NCI-H128 (cell line): ENCODE data around the gene CRAT.

Experiments used
- DNase-seq: peaks from one replicate; lab custom pipeline; 2025; ENCODE audit not compliant: unreplicated experiment; lab: John Stamatoyannopoulos, UW

Gene CRAT

DNA sequence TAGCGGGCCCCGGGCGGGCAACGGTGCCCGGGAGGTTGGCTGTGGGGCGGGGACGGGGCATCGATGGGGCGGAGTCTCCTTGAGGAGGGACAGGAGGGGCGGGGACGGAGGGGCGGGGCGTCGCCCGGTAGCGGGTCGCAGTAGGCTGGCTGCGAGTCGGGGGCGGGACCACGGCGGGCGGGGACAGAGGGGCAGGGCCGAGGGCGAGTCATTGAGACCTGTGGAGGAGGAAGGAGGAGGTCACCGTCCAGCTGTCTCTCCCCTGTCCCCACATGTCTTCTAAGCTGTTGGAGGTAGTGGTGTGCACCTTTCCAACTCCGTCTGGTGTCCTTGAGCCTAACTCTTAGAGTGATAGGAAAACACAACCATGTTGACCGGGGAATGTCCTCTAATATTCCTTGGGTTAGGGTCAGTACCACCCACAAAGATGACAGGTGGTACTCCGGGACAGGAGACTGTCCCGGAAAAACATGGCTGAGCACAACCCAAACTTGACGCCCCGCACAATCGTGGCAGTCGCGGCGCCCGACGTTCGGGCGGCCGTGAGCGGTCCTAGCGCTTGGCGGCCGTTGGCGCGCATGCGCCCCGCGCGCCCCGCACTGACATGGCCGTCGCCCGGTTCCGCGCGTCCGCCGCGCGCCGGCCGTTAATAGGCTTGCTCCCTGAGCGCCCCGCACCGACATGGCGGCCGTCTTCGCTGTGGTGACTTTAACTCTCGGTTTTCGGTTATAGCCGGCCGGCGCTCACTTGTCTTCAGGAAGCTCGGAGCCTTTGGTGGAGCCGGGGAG is at the start of gene CRAT, which contains the start of gene PTPA:
CRAT (minus strand) TSS at position 54 of the 788 bp plus-strand sequence. CDS start 284 bp downstream, outside the sequence.
PTPA (plus strand) TSS at position 676 of the 788 bp plus-strand sequence. CDS start 186 bp downstream, outside the sequence.
- peak; percentile 66 for DNase-seq

DNA sequence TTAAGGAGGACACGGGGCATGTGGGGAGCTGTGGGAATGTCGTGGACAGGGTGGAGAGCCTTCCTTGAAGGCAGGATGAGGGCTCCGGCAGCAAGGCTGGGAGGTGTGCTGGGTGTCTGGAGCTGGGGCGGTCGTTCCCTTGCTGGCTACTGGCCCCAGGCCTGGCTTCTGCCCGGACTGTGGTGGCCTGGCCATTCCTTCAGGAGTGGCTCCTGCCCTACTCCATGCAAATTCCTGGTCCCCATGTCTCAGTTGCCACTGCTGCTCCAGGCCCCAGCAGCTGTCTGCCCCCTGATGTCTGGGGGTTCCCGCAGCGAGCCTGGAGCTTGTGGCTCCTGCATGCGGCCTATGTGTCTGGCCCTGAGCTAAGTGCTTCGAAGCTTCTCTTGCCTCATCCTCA is 45.6 kb upstream of the CRAT start:
- DNase-seq, result no peak

DNA sequence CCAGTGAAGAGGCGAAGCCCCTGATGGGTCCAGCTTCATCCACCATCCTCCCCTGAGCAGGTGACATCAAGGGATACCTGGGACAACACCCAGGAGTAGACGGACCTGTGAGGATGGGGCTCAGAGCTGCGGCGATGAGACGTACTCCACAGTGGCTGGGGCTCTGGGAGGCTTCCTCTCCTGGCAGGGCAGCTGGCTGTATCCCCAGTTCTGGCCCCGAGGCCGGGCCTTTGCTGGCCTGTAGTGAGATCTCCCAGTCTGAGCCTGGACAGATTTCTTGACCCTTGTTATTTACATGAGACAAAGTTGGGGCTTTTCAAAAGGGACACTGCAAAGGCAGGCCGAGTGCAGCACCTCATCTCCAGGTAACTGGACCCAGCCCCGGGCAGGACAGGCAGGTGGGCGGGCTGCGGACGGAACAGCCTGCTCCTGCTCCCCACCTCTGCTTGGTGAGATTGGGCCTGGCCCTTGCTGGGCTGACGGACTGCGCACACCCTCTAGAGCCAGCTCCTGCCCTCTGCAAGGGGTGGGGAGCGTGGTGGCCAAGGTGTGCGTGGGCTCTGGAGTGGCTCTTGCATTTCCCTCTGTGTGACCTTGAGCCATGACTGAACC is 44.4 kb upstream of the CRAT start:
- no peak for DNase-seq

DNA sequence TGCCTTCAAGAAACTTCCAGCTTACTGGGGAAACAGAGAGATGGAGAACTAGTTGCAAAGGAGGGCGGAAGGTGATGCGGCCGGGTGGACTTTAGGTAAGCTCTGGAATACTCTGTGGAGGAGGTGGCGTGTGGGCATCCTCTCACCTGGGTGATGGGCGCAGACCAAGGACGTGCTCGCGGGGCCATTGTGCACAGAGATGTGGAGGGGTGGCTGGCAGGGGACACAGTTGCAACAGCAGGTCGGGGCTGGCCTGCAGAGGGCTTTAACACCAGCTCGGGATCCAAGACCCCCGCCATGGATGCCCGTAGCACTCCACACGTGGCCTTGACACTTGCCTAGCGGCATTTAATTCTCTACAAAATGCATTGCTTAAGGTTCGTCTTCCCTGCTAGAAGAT is 40.9 kb upstream of the CRAT start:
- DNase-seq, result no peak

DNA sequence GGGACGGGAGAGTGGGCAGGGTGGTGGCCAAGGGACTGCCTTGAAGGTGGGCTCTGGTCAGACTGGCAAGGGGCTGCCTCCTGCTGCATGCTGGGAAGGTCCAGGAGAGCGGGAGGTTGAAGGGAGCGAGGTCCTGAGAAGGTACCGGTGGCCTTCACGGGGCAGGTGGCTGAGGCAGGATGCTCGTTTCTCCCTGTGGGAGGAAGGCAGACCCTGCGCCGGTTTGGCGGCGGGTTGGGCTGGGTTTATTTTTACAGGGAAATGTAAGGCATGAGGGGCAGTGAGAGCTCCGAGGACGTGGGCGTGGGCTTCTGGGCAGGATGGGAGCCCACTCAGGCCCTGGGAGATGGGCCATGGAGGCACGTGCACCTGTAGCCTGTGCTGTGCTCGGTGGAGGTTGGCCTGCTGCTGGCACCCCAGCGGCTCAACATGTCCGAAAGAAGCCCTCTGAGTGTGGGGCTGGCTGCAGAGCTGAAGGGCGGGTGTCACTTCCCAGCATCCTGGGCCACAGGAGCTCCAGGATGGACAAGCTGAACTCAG is 40.1 kb upstream of the CRAT start:
- DNase-seq, result no peak

DNA sequence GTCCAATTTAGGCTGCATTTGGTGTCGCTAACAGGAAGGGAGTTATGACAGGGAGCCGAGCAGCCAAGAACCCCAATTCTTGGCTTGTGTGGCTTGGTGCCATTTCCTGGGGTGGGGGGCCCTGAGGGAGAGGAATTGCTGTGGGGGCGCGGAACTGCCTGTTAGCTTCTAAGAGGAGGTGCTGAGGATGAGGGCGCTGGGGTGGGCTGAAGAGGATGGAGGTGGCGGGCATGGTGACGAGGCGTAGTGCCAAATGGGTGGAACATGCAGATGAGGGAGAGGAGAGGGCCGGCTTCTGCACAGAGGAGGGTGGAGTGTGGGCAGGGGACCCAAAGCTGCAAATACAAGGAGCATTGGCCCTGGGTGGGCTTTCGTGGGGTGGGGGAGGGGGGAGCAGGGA is 39.5 kb upstream of the CRAT start:
- no peak for DNase-seq

DNA sequence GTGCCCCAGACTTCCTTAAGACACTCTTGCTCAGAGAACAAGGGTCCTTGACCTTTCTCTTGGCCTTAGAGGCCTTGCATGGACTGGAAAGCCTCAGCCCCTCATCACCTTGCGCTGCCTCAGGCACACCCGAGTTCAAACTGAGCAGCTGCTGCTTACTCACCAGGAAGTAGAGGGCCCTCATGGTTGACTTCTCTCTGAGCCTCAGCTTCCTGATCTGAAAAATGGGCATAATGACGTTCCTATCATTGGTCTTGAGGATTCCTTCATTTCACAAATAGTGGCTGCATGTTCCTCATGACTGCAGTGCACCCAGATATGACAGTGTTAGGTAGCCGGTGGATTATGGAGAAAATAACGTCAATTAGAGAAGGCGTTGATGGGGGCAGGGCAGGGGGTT is 38.8 kb upstream of the CRAT start:
- no peak for DNase-seq

DNA sequence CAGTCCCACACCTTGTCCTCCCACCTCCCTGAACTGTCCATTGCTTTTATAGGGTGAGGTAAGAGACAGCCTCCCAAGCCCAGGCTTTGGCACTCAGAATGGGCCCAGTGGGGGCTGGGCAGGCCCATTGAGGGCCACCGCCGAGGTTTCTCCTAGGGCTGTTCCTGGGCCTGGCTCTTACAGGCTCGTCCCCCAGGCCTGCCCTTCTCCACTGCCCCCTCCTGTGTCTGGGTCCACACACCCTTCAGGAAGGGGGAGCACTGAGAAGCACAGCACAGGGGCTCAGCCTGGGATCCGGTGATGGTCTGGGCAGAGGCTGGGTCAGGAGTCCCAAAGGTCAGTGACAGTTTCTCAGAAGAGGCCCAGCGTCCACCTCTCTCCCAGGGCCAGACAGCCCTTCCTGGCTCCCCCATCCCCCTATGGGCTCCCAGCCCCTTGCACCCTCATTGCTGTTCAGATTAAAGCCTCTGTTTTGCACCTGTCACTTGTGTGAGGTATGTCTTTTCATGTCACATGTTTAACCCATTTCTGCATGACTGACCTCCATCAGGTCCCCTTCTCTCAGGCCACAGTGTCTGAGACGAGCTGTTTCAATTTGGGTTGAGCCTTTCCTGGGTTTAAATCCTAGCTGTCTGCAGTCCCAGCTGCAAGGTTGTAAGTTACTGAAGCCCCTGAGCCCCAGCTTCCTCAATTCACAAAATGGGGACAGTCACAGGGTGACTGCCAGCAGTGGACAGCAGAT is 38.0 kb upstream of the CRAT start:
- no peak for DNase-seq

DNA sequence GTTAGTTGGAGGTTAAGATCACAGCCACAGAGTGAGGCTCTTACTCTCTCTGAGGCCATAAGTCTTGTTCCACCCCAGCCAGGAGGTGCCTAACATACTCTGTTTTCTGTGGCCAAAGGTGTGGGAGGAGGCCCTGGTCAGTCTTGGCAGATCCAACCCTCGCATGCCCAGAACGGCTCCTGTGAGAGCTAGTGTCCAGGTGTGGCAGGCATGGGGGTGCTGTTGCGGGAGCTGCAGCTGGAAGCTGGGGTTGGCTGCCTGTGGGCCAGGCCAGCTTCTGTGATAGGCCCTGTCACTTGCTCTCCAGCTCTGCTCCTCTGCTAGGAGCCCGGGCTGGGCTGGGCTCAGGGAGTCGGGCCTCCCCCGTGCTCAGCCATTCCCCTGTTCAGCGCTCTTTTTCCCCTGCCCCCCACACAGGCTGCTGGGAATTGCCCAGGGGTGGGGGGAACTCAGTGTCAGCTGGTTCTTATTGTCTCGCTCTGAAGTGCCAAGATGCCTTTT is 35.9 kb upstream of the CRAT start:
- DNase-seq, result no peak

DNA sequence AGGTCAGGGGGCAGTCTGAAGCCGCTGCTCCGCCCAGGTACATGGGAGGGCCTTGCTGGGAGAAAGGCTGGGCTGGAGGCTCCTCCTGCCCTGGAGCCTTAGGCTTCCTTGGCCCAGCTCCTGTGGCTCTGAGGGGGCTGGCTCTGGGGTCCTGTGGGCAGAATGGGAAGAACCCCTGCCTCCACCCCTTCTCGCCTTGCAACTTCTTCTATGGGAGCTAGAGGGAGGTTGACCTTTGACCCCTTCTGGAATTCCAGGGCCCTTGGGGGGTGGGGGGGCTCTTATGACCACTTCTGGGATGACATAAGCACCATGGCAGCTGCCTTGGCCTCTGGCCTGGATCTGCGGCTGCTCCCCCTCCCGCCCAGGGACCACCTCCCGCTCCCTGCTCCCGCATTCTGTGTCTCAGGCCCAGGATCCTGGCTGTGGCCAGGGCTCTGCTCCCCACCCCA is 35.3 kb upstream of the CRAT start:
- DNase-seq, result no peak

DNA sequence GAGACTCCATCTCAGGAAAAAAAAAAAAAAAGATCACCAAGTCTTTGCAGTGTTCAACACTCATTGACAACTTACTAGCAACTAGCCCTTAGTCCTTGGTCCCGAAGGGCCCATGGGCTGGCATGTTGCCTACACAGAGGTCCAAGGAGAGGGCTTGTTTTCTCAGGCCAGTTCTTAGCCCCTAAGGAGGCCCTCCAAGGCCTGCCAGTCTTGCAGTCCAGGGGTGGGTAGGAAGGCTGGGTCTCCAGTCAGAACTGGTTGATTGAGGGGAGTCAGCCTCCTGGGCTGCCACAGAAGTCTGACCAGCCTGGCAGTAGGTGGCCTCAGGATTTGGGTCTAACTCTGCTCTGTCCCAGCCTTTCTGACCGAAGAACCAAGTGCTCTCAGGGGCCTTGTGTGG is 34.7 kb upstream of the CRAT start:
- no peak for DNase-seq

DNA sequence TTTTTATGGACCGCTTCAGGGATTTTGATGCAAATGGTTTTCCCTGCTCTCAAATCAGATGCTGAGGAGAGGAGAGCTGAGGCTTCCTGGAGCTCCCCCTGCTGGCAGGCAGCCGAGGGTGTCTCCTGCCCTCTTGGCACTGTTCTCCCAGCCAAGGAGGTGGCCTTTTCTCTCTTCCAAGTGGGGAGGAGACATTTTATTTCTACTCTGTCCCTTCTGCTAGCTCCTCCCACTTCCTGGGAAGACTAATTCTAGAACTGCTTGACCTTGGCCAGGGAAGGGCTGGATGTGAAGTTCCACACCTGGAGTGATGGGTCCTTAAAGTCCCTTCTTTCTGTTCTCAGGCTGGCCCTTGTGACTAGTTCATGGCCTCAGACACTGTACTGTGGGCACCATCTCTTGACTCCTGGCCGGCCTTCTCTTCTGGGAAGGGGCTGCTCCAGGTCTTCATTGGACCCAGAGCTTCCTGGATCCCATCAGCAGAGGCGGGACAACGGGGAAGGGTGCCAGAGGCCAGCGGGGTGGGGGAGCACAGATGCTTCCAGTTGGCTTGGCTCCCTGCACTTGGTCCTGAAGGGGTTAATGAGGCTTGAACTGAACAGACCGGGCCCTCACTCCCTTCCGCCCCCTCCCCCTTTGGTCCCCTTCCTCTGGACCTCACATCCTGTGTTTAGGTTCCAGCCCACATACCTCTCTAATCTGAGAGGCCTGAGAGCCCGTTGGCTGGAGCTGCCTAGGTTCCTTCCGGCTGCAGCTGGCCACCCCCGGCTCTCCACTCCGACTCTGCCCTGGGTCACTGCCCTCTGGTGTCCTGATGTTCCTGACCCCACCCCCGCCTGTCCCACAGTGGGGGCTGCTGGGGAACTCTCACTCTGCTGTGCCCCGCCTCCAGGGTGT is 32.7 kb upstream of the CRAT start:
- DNase-seq, result peak; percentile 23

DNA sequence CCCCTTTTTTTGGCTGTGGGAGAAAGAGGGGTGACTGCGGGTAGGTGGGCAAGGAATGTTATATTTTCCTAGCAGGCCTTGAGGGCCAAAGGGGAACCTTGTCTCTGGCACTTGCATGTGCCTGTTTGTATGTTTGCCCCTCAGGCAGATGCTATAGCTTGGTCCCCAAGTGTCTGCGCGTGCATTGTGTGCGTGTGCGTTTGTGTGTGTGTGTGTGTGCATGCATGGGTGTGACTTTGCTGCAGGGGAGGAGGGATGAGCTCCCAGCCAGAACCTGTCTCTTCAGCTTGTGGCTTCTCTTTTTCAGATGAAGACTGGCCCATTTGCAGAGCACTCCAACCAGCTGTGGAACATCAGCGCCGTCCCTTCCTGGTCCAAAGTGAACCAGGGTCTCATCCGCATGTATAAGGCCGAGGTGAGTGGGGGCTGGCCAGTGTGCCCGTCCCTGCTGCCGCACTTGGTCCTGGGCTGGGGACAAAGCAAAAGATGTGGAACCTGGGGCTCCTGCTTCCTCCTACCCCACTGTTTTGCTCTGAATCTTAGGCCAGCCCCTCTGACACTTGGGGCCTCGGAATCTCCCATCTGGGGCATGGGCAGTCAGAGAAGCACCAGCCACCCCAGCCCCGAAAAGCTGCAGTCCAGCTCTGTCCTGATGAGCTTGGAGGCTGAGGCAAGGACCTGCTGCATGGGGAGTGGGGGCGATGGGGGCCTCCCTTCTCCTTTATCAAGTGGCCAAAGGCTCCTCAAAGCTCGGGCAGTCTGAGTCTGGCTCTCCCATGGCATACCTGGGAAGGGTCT is 31.7 kb upstream of the CRAT start:
- DNase-seq, result no peak

DNA sequence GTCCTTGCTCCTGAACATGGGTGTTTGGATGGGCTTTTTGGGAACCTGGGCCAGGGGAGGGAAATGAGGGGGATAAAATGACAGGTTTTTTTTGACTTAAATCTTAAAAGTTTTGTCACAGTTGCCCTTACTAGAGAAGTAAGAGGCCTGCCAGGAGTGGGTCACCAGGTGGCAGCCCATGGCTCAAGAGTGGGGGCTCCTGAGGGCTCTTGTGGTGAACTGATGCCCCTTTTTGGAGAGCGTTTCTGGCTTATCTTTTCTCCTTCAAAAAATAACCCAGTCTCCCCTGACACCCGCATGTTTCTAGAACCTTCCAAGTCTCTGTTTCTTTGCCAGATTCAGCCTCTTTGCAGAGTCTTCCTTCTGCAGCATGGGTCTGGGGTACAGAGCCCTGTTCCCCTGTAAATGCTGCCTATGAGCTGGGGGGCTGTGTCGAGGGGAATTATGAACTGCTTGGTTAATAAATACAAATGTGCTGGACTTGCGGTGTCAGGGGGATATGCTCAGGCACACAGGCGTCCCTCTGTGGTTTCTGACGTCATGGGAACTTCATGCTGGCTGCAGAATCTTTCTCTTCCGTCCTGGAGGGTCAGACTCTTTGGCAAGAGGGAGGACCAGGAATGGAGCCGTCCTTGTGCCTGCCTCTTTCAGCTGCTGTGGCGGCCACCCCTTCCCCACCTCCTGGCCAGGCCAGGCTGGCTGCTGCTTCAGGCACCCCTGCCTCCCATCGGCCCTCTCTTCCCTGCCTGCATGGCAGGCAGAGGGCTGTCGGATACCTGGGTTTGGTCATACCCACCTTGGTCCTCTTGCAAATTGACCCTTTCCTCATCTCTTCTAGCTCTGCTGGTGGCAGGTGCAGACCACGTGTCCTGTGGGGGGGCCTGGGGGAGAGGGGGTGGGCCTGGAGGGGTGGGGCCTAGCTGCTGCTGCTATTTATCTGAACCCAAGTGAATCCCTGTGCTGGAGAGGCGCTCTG is 30.8 kb upstream of the CRAT start:
- no peak for DNase-seq

DNA sequence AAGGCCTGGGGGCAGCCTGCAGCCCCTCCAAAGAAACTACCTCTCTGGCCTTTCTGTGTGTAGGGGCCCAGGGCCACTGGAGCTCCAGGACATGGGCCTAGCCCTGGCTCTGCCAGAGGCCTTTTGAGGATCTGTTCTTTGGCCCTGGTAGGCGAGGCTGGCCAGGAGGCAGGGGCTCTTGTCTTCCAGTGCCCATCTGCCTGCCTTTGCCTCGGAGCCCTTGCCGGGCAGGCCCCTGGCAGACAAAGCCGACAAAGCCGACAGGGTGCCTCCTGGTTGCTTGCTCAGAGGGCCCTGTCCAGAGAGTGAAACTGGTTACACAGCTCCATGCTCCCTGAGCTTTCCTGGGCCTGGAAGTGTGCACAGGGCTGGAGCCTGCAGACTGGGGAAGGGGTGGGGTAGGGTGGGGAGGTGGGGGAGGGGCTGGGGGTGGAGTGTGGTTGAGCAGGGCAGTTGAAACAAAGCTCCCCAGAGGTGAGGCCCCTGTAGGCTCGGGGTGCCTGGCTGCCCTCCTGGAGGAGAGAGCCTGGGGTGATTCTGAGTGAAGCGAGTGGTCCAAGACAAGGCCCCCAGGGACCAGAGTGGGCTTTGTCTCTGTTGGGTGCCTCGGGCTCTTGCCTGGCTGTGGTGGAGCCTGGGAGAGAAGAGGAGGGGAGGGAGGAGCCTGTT is 29.9 kb upstream of the CRAT start:
- DNase-seq, result peak; percentile 11

DNA sequence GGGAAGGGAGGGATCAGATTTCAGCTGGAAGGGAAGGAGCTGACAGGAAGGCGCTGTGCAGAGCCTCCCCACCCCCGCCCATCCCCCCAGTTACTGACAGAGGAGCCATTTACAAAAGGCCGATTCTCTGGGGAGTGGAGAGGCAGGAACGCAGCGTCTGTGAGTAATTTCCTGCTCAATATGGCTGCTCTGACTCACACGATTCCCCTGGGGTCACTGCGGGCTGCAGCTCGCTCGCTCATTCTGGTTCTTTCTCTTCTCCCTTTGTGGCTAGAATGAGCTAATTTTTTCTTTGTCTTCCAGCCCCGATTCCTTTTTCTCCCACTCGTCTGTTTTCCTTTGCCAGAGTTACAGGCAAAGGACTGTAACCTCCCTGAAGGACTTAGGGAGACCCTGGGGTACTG is 29.4 kb upstream of the CRAT start:
- DNase-seq, result peak; percentile 77

DNA sequence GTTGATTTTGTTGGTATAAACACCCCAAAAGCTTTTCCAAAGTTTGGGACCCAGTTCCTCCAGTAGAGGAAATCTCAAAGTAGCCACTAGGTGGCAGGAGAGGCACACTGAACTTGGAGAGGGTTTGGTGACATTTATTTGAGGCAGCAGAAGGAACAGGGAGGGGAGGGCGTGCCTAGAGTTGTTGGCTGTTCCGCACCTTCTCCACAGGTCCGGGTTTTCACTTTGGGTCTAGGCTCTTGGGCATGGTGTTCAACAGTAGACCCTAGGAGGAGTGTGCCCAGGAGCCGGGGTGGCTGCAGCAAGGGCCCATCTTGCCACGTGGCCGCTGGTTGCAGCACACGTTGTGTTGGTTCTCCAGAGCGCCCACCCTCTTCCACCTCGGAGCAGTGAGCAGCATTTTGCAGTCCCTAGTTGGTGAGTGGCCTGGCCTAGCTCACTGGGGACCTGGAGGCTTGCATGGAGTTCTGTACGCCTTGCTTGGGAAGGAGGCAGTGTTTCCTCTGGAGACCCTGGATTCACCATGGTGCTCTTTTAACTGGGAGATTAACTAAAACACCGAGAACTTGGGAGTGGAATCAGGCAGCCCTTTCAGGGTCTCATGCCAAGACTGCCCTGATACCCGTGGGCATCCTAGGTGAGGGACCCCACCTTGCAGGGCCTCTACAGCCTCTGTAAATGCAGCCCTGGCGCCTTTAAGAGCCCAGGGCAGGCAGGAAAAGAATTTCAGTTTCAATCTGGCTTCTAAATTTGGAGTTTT is 28.8 kb upstream of the CRAT start:
- peak; percentile 81 for DNase-seq
